ENCODE results near the gene CXCR5.

CXCR5 gene

DNA sequence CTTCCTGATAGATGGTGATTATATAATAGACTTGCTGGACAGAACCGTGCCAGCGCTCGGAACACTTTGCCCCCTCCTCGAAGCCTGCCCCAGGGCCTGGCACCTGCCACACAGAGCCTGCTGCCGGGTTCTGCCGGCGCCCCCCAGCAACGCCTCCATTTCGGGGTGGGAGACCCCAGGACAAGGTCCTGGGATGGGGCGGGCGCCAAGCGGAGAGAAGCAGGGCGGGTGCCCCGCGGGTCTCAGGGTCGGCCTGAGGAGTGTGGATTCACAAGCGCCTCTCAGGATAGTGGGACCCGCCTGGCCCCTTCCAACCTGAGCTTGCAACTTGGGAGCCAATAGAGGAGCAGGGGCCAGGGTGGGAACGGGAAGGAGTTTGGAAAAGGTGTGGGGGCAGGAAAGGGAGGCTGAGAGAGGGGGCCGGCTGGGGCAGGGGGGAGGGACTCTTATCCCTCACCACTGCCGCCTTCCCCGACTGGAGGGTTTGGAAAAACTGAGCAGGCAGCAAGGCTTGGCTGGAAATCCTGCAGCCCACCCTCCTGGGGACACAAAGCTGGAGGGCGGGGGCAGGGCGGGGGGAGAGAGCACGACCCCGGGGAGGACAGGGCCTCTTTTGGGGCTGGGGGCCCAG is 45.3 kb downstream of the CXCR5 start:
- Histone ChIP-seq H3K36me3 (ENCODE audit: control insufficient read depth in 2 of 2, insufficient read depth in 1 of 2, low read length in 2 of 2) (no peaks in the 10 kb centered on the region), H3K4me1 (ENCODE audit: control insufficient read depth, insufficient read depth, low read length) (peaks cover 3% of the 10 kb centered on the region; the same call in 1 of the 2 replicates), H3K9me3 (ENCODE audit: control insufficient read depth, insufficient read depth, low read depth, low read length) (no peaks in the 10 kb centered on the region), H3K27ac (ENCODE audit: extremely low read depth, low read depth, low read length) (peak overlapping the region; percentile 64), H3K4me3 (ENCODE audit: low read depth, low read length) (peak overlapping the region; percentile 48)
- ChIA-PET CTCF (interaction anchor here (0.6 to 6.8 kb wide), 14 partner anchors 7 to 1412 kb away, joined by 3 to 196 read pairs (median 4); partner anchors contain the start of genes RPS25, SLC37A4, TRAPPC4 and UPK2), POLR2A (interaction anchor here (0.6 to 5.6 kb wide), 4 partner anchors 10 to 195 kb away, joined by 3 to 96 read pairs (median 6); no protein-coding TSS in a partner anchor)
- TF ChIP-seq ZNF837 (tag by site-specific recombination; IDR thresholded peaks at IDR 0.05) (no peak), ZNF626 (tag by site-specific recombination; IDR thresholded peaks at IDR 0.05) (no peak), HOXD13 (CRISPR knock-in tag; IDR thresholded peaks at IDR 0.05; ENCODE audit: borderline replicate concordance) (no peak), ZFP37 (tag by site-specific recombination; IDR thresholded peaks at IDR 0.05) (no peak), ZBTB7A (tag by site-specific recombination; IDR thresholded peaks at IDR 0.05; ENCODE audit: low read depth) (no peak; the same call in 1 of the 2 replicates), ZNF248 (tag by site-specific recombination; IDR thresholded peaks at IDR 0.05) (no peak), IKZF3 (tag by site-specific recombination; IDR thresholded peaks at IDR 0.05) (peak; percentile 35), ZNF23 (tag by site-specific recombination; IDR thresholded peaks at IDR 0.05; ENCODE audit: borderline replicate concordance) (no peak), ZNF561 (tag by site-specific recombination; IDR thresholded peaks at IDR 0.05; ENCODE audit: borderline replicate concordance) (no peak), ZNF426 (tag by site-specific recombination; IDR thresholded peaks at IDR 0.05) (no peak), GLI2 (tag by site-specific recombination; IDR thresholded peaks at IDR 0.05; ENCODE audit: borderline replicate concordance, low read depth) (no peak), ZFP3 (tag by site-specific recombination; IDR thresholded peaks at IDR 0.05; ENCODE audit: low read depth) (no peak), ZBTB1 (tag by site-specific recombination; IDR thresholded peaks at IDR 0.05) (no peak), WT1 (tag by site-specific recombination; IDR thresholded peaks at IDR 0.05) (no peak), ZFHX2 (tag by site-specific recombination; conservative IDR thresholded peaks at IDR 0.05) (no peak), SETDB1 (IDR thresholded peaks at IDR 0.05; ENCODE audit: insufficient read length, low read length) (no peak), ZNF549 (tag by site-specific recombination; IDR thresholded peaks at IDR 0.05) (no peak), ZNF544 (tag by site-specific recombination; IDR thresholded peaks at IDR 0.05) (no peak)
- TF ChIP-seq, protein P1, sequence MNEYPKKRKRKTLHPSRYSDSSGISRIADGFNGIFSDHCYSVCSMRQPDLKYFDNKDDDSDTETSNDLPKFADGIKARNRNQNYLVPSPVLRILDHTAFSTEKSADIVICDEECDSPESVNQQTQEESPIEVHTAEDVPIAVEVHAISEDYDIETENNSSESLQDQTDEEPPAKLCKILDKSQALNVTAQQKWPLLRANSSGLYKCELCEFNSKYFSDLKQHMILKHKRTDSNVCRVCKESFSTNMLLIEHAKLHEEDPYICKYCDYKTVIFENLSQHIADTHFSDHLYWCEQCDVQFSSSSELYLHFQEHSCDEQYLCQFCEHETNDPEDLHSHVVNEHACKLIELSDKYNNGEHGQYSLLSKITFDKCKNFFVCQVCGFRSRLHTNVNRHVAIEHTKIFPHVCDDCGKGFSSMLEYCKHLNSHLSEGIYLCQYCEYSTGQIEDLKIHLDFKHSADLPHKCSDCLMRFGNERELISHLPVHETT (tag by site-specific recombination; IDR thresholded peaks at IDR 0.05) = no peak
- TF ChIP-seq, protein P2, sequence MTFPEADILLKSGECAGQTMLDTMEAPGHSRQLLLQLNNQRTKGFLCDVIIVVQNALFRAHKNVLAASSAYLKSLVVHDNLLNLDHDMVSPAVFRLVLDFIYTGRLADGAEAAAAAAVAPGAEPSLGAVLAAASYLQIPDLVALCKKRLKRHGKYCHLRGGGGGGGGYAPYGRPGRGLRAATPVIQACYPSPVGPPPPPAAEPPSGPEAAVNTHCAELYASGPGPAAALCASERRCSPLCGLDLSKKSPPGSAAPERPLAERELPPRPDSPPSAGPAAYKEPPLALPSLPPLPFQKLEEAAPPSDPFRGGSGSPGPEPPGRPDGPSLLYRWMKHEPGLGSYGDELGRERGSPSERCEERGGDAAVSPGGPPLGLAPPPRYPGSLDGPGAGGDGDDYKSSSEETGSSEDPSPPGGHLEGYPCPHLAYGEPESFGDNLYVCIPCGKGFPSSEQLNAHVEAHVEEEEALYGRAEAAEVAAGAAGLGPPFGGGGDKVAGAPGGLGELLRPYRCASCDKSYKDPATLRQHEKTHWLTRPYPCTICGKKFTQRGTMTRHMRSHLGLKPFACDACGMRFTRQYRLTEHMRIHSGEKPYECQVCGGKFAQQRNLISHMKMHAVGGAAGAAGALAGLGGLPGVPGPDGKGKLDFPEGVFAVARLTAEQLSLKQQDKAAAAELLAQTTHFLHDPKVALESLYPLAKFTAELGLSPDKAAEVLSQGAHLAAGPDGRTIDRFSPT (tag by site-specific recombination; IDR thresholded peaks at IDR 0.05) = peak; percentile 45; the same call in 1 of the 2 replicates
- TF ChIP-seq, protein P3, sequence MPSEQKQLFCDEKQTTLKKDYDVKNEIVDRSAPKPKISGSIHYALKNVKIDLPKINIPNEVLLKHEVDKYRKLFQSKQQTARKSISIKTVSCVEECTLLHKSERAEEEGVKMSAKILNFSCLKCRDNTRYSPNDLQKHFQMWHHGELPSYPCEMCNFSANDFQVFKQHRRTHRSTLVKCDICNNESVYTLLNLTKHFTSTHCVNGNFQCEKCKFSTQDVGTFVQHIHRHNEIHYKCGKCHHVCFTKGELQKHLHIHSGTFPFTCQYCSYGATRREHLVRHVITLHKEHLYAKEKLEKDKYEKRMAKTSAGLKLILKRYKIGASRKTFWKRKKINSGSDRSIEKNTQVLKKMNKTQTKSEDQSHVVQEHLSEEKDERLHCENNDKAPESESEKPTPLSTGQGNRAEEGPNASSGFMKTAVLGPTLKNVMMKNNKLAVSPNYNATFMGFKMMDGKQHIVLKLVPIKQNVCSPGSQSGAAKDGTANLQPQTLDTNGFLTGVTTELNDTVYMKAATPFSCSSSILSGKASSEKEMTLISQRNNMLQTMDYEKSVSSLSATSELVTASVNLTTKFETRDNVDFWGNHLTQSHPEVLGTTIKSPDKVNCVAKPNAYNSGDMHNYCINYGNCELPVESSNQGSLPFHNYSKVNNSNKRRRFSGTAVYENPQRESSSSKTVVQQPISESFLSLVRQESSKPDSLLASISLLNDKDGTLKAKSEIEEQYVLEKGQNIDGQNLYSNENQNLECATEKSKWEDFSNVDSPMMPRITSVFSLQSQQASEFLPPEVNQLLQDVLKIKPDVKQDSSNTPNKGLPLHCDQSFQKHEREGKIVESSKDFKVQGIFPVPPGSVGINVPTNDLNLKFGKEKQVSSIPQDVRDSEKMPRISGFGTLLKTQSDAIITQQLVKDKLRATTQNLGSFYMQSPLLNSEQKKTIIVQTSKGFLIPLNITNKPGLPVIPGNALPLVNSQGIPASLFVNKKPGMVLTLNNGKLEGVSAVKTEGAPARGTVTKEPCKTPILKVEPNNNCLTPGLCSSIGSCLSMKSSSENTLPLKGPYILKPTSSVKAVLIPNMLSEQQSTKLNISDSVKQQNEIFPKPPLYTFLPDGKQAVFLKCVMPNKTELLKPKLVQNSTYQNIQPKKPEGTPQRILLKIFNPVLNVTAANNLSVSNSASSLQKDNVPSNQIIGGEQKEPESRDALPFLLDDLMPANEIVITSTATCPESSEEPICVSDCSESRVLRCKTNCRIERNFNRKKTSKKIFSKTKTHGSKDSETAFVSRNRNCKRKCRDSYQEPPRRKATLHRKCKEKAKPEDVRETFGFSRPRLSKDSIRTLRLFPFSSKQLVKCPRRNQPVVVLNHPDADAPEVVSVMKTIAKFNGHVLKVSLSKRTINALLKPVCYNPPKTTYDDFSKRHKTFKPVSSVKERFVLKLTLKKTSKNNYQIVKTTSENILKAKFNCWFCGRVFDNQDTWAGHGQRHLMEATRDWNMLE (tag by site-specific recombination; conservative IDR thresholded peaks at IDR 0.05; ENCODE audit: low read depth) = no peak
- TF ChIP-seq, protein P4, sequence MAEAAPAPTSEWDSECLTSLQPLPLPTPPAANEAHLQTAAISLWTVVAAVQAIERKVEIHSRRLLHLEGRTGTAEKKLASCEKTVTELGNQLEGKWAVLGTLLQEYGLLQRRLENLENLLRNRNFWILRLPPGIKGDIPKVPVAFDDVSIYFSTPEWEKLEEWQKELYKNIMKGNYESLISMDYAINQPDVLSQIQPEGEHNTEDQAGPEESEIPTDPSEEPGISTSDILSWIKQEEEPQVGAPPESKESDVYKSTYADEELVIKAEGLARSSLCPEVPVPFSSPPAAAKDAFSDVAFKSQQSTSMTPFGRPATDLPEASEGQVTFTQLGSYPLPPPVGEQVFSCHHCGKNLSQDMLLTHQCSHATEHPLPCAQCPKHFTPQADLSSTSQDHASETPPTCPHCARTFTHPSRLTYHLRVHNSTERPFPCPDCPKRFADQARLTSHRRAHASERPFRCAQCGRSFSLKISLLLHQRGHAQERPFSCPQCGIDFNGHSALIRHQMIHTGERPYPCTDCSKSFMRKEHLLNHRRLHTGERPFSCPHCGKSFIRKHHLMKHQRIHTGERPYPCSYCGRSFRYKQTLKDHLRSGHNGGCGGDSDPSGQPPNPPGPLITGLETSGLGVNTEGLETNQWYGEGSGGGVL (tag by site-specific recombination; IDR thresholded peaks at IDR 0.05) = peak; percentile 40
- TF ChIP-seq, protein P5, sequence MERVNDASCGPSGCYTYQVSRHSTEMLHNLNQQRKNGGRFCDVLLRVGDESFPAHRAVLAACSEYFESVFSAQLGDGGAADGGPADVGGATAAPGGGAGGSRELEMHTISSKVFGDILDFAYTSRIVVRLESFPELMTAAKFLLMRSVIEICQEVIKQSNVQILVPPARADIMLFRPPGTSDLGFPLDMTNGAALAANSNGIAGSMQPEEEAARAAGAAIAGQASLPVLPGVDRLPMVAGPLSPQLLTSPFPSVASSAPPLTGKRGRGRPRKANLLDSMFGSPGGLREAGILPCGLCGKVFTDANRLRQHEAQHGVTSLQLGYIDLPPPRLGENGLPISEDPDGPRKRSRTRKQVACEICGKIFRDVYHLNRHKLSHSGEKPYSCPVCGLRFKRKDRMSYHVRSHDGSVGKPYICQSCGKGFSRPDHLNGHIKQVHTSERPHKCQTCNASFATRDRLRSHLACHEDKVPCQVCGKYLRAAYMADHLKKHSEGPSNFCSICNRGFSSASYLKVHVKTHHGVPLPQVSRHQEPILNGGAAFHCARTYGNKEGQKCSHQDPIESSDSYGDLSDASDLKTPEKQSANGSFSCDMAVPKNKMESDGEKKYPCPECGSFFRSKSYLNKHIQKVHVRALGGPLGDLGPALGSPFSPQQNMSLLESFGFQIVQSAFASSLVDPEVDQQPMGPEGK (tag by site-specific recombination; IDR thresholded peaks at IDR 0.05) = no peak; the same call in 1 of the 2 replicates
